GM21529 (cell line): ENCODE measurements around the gene OR4M2.
"Not testable (repeated sequence)": the region's sequence is repeated elsewhere in the genome, so short reads cannot be mapped to it uniquely, and the experiment has no call there.

Experiments used
- ATAC-seq: cut with Tn5 transposase; IDR thresholded peaks from one replicate; pipeline ENCODE4 v1.9.1; 2021; ENCODE audit not compliant: unreplicated experiment

The OR4M2 gene, protein sequence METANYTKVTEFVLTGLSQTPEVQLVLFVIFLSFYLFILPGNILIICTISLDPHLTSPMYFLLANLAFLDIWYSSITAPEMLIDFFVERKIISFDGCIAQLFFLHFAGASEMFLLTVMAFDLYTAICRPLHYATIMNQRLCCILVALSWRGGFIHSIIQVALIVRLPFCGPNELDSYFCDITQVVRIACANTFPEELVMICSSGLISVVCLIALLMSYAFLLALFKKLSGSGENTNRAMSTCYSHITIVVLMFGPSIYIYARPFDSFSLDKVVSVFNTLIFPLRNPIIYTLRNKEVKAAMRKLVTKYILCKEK

DNA sequence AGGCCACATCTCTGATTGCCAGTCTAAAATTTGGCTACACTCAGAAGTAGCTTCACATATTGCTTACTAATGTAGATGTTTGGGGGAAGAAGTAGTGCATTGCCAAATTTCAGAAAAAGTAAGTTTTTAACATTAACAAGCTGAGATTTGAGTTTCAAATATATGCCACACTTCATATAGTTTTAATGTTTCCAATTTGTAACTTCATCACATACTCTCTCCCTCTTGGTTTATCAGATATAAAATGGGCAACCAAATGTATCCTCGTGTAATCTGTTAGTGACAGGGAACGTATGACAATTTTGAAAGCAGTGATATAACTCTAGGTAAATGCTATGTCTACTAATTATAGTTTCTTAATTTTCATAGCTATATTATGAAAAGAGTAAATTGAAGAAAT lies at the start of gene OR4M2:
Gene OR4M2, plus strand, starts transcription at position 301 of the 400 bp plus-strand sequence. Its CDS starts 98 bp downstream, at position 399.
- ATAC-seq = not testable (repeated sequence)

DNA sequence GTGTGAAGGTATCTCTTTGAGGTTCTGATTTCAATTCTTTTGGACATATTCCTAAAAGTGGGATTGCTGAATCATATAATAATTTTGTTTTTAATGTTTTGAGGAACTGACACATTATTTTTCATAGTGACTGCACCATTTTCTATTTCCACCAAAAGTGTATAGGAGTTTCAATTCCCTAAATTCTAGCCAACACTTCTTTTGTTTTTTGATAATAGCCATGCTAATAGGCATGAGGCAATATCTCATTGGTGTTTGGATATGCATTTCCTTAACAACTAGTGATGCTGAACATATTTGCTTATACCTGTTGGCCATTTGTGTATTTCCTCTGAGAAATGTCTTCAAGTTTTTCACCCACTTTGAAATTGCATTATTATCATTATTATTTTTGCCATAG lies 11.1 kb upstream of the OR4M2 start:
- ATAC-seq = not testable (repeated sequence)

DNA sequence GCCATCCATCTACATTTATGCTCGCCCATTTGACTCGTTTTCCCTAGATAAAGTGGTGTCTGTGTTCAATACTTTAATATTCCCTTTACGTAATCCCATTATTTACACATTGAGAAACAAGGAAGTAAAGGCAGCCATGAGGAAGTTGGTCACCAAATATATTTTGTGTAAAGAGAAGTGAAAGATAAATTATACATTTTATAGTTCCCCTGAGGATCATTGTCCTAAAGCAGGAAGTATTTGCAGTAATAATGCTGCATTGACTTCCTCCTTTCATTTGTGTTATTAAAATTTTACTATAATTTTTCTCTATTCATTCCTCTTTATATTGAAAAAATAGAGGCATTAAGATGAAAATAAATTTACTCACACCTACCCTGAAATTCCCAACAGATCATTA lies 1.1 kb downstream of the OR4M2 start:
- not testable (repeated sequence) for ATAC-seq

DNA sequence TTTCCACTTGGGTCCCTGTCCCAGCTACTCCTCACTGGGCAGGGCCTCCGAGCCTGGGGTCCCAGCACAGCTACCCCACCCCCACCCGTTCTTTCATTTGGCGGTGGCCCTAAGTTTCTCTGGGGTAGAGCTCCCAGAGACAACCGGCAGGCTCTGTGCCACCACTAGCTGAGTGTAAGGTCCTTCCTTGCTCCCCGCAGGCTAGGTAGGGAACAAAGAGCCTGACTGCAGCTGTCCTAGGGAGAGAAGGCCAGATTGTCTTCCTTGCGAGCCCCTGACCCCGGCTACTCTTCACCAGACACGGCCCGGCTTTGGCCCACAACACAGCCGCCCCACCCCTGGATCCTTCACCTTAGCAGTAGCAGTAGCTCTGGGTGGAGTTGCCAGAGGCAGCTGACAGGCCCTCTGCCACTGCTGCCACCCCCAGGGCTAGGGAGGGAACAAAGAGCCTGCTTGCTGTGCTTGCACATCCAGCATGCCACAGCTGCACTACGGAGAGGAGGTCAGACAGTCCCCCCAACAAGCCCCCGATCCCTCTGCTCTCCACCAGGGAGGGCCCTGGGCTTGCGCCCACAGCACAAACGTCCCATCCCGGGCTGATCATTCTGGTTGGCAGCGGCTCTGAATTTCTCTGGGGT lies 18.4 kb downstream of the OR4M2 start:
- ATAC-seq = peak; percentile 30

DNA sequence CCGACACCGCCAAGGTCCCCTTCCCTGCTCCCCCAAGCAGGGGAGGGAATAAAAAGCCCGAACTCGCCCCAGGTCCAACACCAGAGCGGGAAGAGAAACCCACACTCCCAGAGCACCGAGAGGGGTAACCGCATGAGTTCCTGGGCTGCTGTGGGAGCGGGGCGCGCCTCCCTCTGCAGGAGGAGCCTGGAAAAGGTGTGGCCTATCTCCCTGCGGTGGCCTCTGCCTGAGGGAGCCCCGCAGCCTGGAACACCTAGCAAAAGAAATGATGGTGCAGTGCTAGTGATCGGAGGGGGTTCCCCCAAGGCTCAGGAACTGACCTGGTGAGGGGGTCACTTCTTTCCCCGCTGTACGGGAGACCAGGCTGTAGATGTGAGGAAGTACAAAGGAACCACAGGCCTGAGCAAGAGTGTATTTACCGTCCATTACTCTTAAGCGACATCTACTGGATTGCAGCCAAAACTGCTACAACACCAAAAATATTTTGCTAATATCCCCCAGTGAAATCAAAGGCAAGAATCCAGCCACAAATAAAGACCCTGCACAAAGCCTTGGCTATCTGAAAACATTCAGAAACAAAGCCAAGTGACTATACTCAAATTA lies 19.1 kb downstream of the OR4M2 start:
- ATAC-seq = peak; percentile 85

DNA sequence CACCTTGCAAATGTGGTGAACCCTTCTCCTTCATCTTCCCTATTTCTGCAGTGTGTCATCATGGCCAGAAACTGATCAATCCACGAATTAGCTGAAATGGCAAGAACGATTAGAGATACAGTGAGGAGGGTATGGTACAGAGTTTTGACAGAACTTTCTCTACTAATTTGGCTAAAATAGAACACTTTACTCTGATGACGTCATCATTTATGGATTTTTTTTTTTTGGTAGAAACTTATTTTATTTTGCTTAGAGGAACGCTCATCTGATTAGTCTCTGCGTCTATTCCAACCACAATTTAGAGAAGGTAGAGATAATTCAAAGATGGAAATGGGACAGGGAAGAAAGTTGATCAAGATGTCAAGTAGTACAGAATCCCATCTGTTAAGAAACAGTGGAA lies 41.7 kb downstream of the OR4M2 start:
- ATAC-seq = not testable (repeated sequence)
